Stimulated activated naive CD8-positive, alpha-beta T cell treated with anti-CD3 and anti-CD28 coated beads, Interleukin-15, Interleukin-2, amounts not matched to agents 100 ng/mL and 50 ng/mL, for 24 hours (primary cell): ENCODE data around the gene SPDYC.

Experiments
- H3K27ac Mint-ChIP-seq: one replicate; pipeline ENCODE4 v1.8.0; 2021; ENCODE audit warnings: mild to moderate bottlenecking, mixed read lengths
- H3K27me3 Mint-ChIP-seq: one replicate; pipeline ENCODE4 v1.8.0; 2021; ENCODE audit warnings: mixed read lengths
- H3K36me3 Mint-ChIP-seq: one replicate; pipeline ENCODE4 v1.8.0; 2021; ENCODE audit warnings: low read depth, mixed read lengths
- H3K4me1 Mint-ChIP-seq: one replicate; pipeline ENCODE4 v1.8.0; 2021; ENCODE audit warnings: low read depth, mixed read lengths
- H3K4me3 Mint-ChIP-seq: one replicate; pipeline ENCODE4 v1.8.0; 2021; ENCODE audit warnings: mild to moderate bottlenecking, mixed read lengths
- H3K9me3 Mint-ChIP-seq: one replicate; pipeline ENCODE4 v1.8.0; 2021; ENCODE audit warnings: mixed read lengths

SPDYC gene

DNA sequence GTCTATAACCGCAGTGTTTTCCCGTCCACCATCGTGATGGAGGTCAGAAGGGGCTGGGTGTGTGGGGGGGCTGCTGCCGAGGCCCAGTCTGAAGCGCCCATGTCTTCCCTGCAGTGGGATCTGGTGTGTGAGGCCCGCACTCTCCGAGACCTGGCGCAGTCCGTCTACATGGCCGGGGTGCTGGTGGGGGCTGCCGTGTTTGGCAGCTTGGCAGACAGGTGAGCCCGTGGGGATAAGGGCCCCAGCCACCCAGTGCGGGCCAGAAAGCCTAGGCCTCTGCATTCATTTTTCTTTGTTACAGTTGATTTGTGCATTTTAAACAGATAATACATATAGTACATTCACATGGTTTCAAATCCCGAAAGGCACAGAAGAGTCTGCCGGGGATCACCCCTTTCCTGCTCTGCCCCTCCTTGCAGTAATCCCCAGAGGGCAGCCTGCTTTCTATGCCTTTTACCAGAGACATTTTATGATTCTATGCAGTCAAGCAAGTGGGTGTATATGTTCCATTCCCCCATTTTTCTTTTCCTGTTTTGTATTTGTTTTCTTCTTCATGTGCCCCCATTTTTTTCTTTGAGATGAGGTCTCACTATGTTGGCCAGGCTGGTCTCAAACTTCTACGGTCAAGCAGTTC lies 44.3 kb downstream of the SPDYC start:
- H3K27ac Mint-ChIP-seq: peak overlapping the region; percentile 12
- peaks cover 4% of the 10 kb centered on the region for H3K9me3 Mint-ChIP-seq
- H3K4me1 Mint-ChIP-seq: peaks cover 34% of the 10 kb centered on the region
- H3K4me3 Mint-ChIP-seq: no peak overlapping the region
- H3K27me3 Mint-ChIP-seq: peaks cover 5% of the 10 kb centered on the region
- peaks cover 6% of the 10 kb centered on the region for H3K36me3 Mint-ChIP-seq

DNA sequence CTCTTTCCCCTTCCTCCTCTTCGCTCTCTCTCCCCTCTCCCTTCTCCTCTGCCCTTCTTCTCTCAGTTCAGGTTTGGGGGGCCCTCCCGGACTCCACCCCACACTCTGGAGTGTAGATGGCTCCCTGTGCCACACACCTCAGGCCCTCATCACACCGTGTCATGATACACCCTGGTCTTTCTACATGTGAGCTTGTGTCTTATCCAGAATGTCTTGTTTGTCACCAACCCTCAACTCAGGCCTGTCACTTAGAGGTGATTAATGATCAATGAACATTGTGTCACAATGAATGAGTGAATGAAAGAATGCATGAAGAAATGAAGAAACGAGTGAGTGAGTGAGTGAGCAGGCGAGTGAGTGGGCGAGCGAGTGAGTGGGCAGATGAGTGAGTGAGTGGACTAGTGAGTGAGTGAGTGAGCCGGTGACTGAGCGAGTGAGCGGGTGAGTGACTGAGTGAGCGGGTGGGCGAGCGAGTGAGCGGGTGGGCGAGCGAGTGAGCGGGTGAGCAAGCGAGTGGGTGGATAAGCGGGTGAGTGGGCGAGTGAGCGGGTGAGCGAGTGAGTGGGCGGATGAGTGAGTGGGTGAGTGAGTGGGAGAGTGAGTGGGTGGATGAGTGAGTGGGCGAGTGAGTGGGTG lies 45.5 kb downstream of the SPDYC start:
- Mint-ChIP-seq H3K4me3 (peak overlapping the region; percentile 81), H3K27ac (peak overlapping the region; percentile 99), H3K36me3 (peaks cover 6% of the 10 kb centered on the region), H3K27me3 (peaks cover 5% of the 10 kb centered on the region), H3K4me1 (peaks cover 42% of the 10 kb centered on the region), H3K9me3 (peaks cover 4% of the 10 kb centered on the region)

DNA sequence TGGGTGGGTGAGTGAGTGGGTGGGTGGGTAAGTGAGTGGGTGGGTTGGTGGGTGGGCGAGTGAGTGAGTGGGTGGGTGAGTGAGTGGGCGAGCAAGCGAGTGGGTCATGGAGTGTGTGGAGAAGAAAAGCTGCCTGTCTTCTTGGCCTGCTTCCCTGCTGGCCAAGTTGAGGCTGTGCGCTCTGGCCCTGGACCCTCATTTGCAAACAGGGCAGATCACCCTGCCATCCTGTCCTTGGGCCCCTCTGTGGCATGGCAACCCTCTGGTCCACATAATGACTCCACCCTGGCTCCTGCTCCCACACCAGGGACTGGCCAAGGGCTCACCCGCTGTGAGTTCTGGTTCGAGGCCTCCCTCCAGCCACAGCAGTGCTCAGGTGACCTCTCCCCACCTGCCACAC lies 46.8 kb downstream of the SPDYC start:
- Mint-ChIP-seq H3K27me3 (peaks cover 5% of the 10 kb centered on the region), H3K4me3 (peak overlapping the region; percentile 13), H3K36me3 (peaks cover 6% of the 10 kb centered on the region), H3K27ac (peak overlapping the region; percentile 16), H3K4me1 (peaks cover 42% of the 10 kb centered on the region), H3K9me3 (peaks cover 4% of the 10 kb centered on the region)

DNA sequence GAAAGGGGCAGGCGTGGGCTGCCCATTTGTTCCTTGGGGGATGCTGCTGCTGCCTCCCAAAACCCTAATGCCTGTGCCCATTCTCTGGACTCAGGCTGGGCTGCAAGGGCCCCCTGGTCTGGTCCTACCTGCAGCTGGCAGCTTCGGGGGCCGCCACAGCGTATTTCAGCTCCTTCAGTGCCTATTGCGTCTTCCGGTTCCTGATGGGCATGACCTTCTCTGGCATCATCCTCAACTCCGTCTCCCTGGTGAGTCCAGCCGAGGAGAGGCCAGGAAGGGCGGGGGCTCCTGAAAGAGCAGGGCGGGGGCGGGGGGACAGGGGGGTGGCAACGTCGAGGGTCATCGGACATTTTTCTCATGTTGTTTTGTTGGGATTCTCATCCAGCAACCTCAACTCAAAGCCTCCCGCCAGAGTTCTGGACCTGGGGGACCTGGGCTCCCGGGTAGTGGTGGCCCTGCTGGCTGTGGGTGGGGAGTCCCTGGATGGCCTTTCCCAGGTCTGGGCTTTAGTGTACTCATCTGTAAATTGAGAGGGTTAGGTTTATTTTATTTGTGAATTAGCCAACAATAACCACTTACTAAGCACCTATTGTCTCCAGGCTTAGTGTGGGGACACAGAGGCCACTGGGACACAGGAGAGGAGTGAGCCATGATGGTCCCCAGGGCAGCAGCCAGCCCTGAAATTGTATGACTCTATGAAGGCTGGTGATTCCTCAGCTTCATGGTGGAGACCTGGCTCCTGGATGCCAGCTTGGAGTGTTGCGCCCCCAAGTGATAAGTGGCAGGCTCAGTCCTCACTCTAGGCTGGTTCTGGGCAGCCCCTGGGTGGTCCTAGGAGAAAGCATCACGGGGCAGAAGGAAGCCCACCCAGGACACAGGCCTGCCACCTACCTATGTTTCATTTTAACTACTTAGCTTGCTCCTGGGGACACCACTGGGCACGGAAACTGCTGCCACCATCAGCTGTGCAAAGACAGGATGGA lies 47.7 kb downstream of the SPDYC start:
- peaks cover 5% of the 10 kb centered on the region for H3K27me3 Mint-ChIP-seq
- H3K9me3 Mint-ChIP-seq: peaks cover 4% of the 10 kb centered on the region
- H3K4me1 Mint-ChIP-seq: peaks cover 40% of the 10 kb centered on the region
- peaks cover 6% of the 10 kb centered on the region for H3K36me3 Mint-ChIP-seq
- no peak overlapping the region for H3K4me3 Mint-ChIP-seq
- H3K27ac Mint-ChIP-seq: peak overlapping the region; percentile 16

DNA sequence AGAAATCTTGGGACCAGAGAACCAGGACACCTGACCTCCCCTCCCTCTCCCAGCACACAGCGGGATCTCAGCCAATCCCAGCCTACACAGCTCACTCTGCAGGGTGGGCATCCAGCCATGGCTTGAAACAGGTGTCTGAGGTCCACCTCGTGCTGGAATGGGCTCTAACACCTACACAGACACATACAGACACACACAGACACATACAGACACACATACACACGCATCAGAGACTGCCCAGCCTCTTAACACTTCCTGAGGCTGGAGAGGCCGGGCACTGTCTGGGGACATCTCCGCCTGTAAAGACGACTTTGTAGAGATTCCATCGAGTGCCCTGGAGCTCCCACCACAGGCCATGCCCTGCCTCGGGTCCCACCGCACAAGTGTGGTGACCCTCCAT lies 48.4 kb downstream of the SPDYC start:
- Mint-ChIP-seq H3K4me3 (no peak overlapping the region), H3K9me3 (peaks cover 4% of the 10 kb centered on the region), H3K36me3 (peaks cover 6% of the 10 kb centered on the region), H3K4me1 (peaks cover 32% of the 10 kb centered on the region), H3K27ac (no peak overlapping the region), H3K27me3 (peaks cover 5% of the 10 kb centered on the region)

DNA sequence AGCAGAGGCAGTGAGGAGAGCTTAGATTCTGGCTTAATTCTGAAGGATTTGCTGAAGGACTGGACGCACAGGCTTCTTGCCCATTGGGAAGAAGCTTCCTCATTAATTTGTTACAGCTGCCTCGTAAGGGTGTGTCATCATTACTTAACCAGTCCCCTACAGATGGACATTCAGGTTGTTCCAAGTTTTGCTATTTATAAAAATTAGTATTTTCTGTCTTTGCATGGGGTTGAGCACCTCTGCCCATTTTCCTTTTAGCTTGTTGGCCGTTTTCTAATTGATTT lies 49.8 kb downstream of the SPDYC start:
- H3K27ac Mint-ChIP-seq: no peak overlapping the region
- peaks cover 6% of the 10 kb centered on the region for H3K36me3 Mint-ChIP-seq
- peaks cover 4% of the 10 kb centered on the region for H3K9me3 Mint-ChIP-seq
- peaks cover 18% of the 10 kb centered on the region for H3K4me1 Mint-ChIP-seq
- no peak overlapping the region for H3K4me3 Mint-ChIP-seq
- H3K27me3 Mint-ChIP-seq: peaks cover 5% of the 10 kb centered on the region

DNA sequence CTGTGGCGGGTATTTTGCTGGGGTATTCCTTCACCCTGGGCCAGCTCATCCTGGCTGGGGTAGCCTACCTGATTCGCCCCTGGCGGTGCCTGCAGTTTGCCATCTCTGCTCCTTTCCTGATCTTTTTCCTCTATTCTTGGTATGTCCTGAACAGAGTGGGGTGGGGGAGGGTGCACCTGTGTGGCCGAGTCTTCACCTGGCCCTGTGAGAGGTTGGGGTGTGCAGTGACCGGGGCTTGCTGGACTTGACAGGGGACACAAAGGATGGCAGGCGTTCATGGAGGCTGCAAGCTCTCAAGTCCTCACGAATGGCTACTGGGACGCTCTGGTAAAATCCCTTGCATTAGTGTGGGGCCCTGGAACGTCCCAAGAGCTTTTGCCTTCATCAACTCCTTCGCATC lies 51.0 kb downstream of the SPDYC start:
- Mint-ChIP-seq H3K36me3 (no peaks in the 10 kb centered on the region), H3K27ac (no peak overlapping the region), H3K4me1 (peaks cover 20% of the 10 kb centered on the region), H3K9me3 (no peaks in the 10 kb centered on the region), H3K27me3 (peaks cover 4% of the 10 kb centered on the region), H3K4me3 (no peak overlapping the region)
